Measurements from ENCODE around the gene TAF3.
"Not testable (repeated sequence)": the region's sequence is repeated elsewhere in the genome, so short reads cannot be mapped to it uniquely, and the experiment has no call there.

The TAF3 gene, protein sequence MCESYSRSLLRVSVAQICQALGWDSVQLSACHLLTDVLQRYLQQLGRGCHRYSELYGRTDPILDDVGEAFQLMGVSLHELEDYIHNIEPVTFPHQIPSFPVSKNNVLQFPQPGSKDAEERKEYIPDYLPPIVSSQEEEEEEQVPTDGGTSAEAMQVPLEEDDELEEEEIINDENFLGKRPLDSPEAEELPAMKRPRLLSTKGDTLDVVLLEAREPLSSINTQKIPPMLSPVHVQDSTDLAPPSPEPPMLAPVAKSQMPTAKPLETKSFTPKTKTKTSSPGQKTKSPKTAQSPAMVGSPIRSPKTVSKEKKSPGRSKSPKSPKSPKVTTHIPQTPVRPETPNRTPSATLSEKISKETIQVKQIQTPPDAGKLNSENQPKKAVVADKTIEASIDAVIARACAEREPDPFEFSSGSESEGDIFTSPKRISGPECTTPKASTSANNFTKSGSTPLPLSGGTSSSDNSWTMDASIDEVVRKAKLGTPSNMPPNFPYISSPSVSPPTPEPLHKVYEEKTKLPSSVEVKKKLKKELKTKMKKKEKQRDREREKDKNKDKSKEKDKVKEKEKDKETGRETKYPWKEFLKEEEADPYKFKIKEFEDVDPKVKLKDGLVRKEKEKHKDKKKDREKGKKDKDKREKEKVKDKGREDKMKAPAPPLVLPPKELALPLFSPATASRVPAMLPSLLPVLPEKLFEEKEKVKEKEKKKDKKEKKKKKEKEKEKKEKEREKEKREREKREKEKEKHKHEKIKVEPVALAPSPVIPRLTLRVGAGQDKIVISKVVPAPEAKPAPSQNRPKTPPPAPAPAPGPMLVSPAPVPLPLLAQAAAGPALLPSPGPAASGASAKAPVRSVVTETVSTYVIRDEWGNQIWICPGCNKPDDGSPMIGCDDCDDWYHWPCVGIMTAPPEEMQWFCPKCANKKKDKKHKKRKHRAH

DNA sequence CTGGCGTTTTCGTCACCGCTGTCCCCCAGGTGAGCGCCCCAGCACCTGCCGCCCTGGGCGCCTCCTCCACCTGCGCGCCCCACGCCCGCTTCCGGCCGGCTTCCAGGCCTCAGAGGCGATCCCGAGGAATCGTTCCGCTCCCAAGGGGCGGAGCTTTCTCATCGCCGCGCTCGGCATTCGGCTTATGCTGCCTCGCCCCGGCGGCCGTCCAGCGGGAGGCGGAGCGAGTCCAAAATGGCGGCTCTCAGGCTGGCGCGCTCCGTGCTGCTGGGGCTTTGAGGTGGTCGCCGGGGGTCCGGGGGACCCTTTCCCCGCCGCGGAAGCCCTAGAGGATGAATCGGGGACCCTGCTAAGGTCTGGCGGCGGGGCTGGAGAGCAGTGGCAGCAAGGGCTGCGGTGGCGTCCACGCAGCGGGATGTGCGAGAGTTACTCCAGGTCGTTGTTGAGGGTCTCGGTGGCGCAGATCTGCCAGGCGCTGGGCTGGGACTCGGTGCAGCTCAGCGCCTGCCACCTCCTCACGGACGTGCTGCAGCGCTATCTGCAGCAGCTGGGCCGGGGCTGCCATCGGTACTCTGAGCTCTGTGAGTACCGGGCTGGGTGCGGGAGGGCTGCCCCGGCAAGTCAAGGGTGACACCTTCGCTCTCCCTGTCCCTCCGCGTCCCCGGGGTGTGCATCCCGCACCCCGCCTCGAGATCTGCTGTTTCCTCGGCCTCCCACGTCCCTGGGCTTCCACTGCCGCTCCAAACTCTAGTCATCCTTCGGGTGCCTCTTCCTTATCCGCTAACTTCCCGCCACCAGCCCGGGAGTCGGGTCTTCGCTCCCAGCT is at the start of gene TAF3:
Gene TAF3 (plus strand): TSS at position 211 of the 826 bp plus-strand sequence. CDS start 205 bp downstream, at position 416.
- DNase-seq, result peak; percentile 93

DNA sequence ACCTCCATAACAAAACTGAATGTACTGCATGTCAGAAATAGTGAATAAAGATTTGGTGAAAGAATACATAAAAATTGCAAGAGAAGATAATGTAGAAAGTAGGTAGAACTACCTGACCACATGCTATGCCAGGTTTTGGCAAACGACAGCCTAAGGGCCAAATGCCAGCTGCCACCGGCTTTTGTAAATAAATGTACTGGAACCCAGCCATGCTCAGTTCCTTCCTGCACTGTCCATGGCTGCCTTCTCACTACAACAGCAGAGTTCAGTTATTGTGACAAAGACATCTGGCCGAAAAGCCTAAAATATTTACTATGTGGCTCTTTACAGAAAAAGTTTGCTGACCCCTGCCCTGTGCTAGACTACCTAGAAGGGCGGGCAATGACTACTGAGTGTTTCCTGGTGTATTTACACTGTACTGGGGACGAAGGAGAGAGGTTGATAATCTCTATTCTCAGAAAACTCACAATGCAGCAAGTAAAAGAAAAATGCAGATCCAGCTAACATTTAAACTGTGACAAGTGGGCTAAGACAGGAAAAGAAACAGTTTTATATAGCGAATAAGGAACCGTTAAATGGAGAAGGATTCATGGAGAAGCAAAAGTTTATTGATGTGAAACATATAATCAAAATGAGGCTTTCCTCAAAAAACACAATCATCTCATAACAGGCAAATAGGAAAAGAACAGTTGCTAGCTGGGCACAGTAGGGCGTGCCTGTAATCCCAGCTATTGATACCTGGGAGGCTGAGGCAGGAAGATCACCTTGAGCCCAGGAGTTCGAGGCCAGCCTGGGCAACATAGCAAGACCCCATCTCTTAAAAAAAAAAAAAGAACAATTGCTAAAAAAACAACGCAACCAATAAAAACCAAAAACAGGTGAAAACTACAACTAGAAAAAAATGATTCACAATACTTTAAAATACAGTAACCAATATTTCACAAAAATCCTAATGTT is 44.2 kb upstream of the TAF3 start:
- DNase-seq, result peak; percentile 1

DNA sequence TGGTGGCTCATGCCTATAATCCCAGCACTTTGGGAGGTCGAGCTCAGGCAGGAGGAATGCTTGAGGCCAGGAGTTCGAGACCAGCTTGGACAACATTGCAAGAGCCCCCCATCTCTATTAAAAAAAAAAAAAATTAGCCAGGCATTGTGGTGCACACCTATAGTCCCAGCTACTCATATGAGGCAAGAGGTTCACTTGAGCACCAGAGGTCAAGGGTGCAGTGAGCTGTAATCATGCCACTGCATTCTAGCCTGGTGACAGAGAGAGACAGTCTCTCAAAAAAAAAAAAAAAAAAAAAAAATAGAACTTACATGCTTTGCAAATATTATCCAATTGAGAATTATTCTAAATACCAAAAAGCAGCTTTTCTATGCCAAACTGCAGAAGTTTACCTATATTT is 41.5 kb upstream of the TAF3 start:
- no peak for DNase-seq

DNA sequence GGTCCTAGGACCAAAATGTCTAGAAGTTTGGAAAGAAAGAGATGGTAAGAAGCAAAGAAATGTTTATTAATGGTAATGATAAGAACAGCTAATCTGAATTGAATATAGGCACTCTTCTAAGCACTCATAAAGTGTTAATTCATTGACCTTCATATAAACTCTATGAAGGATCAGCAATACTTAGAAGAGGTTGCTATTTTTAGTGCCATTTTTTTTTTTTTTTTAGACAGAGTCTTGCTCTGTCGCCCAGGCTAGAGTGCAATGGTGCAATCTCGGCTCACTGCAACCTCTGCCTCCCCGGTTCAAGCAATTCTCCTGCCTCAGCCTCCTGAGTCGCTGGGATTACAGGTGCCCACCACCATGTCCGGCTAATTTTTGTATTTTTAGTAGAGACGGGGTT is 36.1 kb upstream of the TAF3 start:
- DNase-seq, result not testable (repeated sequence)

DNA sequence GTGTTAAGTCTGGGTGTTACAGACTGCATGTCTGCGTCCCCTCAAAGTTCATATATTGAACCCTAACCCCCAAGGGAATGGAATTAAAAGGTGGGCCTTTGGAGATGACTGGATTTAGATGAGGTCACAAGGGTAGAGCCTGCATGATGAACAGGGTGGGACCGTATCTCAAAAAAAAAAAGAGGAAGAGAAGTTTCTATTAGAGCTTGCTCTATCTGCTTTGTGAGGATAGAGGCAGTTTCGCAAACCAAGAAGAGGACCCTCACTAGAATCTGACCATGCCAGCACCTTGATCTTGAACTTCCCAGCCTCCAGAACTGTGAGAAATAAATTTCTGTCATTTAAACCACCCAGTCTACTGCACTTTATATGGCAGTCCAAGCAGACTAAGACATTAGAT is 31.9 kb upstream of the TAF3 start:
- DNase-seq, result no peak

DNA sequence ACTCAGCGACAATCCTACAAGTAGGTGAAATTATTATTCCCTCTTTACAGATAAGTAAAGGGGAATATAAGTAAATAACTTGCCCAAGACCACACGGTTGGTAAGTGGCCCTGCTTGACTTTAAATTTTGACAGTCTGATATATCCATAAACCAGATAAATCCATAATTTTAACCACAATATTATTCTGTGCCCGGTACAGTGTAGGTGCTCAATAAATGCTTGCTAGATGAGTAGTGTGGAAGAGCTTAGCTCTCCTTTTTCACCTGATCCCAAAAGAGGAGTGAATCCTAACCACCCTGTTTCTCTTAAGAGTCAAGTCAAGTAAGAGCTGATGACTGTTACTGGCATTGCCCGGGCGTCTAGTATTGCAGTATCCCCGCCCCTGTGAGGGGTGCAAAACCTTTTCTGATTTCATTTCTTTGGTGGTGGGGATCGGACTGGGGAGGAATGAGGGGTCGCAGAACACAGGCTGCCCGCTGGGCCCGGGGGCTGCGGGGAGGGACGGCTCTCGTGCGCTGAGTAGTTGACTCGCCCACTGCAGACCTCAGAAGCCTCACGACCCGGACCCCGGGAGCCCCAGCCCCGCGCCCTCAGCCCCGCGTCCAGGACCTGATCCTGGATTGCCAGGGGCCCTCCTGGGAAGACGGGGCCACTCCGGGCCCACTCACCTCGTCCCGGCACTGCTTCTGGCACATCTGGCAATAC is 31.0 kb upstream of the TAF3 start:
- no peak for DNase-seq

DNA sequence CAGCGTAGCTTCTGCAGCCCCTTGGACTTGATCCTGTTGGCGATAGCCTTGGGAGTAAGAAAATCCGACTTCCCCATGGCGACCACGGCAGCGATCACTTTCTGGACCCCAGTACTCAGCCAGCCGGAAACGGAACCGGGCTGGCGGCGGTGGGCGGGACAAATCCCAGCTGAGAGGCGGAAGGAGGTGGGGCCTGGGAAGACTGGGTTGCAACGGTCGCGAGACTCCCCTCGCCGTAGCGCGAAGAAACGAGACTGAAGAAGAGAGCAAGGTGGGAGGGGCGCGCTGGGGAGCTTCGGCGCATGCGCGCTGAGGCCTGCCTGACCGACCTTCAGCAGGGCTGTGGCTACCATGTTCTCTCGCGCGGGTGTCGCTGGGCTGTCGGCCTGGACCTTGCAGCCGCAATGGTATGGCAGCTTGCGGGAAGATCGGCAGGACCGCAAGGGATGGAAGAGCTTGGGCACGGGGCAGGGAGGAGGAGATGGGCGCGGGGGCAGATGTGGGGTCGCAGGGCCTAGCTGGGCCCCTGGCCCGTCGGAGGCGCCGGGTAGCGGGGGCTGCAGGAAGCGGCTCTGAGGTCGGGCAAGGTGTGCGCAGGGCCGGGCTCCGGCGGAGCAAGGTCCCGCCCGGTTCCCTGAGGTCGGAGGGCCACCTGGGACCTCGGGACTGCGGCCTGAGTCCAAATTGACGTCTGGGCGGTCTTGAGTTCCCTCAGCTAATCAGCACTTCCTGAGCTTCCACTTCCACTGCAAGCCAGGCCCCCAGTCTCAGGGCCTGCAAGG is 30.3 kb upstream of the TAF3 start, which contains the start of the genes ATP5F1C and KIN:
Gene ATP5F1C (plus strand): TSS at position 321 of the 782 bp plus-strand sequence. CDS start 31 bp downstream, at position 352.
Gene KIN (minus strand): TSS at position 137 of the 782 bp plus-strand sequence. CDS start 60 bp downstream, at position 77.
- DNase-seq, result peak; percentile 93

DNA sequence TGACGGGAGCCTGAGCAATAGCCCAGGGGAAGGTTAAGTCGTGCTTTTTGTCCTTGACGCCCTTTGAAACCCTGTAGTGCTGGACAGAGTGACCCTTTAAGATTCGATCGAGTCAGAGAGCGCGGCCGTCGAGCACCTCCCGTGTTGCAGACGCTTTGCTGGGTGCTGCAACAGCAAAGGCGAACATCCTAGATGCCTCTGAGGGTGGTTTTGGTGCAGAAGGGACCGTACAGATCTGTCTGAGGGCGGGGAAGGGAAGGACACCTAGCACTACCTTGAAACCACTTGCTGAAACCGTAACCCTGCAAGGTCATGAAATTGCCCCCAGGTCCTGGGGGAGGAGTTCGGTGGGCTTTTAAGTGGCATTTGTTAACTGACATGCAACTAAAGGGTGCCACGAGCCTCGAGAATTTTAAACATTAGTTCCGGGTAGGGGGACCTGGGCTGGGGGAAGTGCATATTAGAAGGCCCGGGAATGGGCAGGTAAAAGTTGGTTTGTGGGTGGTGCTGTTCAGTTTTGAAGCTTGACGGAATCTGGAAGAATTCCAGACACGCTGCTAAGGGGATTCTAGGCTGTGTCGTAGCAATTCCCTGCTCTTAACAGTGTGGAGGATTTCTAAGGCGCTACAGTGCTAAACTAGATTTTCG is 29.5 kb upstream of the TAF3 start:
- DNase-seq, result peak; percentile 34

DNA sequence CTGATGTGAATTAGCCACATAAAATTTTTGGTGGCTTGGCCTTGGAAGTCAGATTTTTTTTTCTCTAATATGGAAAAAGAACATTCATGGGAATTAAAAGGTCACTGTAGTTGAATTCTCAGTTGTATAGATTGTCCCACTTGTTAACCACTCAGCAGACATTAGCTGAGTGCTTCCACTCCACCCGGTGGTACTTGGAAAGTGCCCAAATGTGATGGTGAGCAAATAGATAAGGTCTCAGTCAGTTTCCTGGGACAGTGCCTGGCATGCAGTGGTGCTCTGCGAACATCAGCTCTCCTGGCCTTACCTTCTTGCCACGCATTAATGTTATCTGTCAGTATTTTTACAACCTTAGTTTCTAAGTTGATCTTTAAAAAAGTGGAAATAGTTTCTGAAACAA is 28.9 kb upstream of the TAF3 start:
- no peak for DNase-seq

DNA sequence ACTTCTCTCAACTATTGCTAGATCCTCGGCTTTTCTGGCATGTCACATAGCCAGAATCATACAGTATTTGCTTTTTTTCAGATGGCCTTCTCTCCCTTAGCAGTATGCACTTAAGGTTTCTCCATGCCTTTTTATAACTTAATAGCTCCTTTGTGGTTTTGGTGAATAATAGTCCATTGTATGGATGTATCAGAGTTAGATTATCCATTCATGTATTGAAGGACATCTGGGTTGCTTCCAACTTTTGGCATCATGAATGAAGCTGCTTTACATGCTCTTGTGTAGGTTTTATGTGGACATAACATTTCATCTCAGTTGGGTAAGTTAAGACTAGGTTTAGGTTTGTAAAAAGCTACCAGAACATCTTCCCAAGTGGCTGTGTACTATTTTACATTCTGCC is 25.8 kb upstream of the TAF3 start:
- no peak for DNase-seq

DNA sequence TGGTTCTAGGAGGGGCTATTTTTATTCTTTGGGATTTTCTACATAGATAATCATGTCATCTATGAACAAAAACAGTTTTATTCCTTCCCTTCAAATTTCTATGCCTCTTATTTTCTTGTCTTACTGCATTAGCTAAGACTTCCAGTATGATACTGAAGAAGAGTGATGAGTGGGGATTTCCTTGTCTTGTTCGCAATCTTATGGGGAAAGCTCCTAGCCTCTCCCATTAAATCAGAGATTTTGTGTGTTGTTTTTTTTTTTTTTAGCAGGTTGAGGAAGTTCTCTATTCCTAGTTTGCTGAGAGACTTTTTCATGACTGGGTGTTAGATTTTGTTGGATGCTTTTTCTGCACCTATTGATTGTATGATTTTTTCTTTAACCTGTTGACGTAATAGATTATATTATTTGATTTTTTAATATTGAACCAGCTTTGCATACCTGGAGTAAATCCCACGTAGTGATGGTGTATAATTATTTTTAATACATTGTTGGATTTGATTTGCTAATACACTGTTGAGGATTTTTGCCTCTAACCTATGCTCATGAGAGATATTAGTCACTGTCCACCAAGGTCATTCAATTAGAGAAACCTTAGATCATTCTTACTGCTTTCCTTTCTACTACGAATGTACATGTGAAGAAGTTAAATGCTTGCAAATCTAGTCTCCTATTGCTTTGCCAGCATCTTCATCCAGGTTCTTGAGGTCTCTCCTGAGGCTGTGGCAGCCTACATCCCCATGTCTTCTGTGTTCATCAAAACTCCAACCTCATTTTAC is 23.9 kb upstream of the TAF3 start:
- DNase-seq, result no peak

DNA sequence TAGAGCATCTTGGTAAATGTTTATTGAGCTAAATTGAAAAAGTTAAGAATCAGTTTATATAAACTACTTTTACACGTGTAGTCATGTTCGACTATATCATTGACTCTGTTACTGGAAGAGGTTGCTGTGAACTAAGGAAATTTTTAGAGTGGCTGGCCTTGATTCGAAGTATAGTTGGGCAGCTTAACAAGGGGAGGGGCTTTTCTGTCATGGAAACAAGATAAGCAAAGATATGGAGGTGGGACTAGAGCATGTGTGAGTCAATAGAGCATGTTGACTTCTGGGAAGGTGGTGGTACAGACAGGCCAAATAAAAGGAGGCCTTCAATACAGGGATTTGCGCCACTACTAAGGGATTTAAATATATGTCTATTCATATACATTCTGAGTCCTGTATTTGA is 22.7 kb upstream of the TAF3 start:
- DNase-seq, result no peak

DNA sequence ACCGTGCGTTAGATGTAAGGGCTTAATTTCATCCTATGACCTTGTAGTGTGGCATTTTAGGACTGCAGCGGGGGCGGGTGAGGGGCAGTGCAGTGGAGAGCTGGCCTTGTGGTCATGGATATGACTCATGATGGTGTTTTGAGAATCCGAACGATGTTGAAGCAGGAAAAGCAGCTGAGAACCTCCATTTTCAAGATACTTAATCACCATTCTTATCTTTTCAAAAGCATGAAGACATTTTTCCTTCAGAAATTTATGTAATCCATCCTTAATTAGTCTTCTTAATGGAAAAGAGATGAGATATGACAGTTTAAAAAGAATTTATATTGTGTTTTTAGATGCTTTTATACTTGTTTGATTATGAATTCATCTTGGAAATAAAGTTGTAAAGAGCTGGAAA is 20.7 kb upstream of the TAF3 start:
- no peak for DNase-seq

DNA sequence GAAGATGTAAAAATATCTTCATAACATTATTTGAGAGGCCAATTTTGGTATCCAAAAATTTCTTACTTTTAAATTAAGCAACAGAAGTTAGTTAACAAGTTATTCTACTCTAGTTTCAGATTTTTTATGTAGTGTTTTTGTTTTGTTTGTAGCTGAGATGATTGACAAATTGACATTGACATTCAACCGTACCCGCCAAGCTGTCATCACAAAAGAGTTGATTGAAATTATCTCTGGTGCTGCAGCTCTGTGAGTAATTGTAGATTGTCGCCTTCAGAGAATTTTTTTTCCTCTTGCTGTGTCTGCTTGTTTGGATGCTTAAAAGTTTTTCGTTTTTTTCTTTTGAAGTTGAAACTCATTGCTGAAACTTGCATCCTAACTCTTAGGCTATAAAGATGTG is 15.7 kb upstream of the TAF3 start:
- DNase-seq, result no peak

DNA sequence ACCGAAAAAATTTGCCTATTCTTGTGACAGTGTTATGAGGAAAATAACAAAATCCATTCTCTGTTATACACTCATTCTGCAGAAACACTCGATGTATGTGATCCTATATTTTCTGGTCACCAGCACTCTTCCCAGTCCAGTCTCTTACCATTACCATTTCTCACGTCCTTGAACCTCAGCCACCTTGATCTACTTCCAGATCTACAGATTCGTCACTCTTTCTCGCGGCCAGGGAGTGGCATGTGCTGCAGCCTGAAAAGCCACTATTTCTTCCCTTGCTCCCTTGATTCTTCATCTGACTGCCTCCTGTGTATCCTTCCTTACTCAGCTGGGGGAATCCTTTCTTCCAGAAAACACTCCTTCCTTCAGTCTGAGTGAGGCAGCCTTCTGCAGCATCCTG is 14.1 kb upstream of the TAF3 start:
- no peak for DNase-seq

DNA sequence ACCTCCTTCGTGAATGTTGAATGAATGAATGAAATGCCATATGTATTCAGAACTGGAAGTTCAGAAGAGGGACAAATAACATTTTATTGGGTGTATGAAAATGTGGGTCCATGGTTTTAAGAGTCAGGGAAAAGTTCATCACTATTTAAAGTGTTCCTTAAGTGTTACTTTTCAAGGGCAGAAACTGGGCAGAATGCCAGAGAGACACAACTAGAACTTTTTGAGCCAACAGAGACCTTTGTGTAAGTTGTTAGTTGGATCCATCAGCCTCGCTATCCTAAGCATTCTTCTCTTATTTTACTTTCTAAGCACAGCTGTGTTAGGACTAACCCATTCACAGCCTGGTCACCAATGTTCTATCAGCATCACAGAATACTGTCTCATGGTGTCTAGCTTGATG is 13.6 kb upstream of the TAF3 start:
- DNase-seq, result no peak

DNA sequence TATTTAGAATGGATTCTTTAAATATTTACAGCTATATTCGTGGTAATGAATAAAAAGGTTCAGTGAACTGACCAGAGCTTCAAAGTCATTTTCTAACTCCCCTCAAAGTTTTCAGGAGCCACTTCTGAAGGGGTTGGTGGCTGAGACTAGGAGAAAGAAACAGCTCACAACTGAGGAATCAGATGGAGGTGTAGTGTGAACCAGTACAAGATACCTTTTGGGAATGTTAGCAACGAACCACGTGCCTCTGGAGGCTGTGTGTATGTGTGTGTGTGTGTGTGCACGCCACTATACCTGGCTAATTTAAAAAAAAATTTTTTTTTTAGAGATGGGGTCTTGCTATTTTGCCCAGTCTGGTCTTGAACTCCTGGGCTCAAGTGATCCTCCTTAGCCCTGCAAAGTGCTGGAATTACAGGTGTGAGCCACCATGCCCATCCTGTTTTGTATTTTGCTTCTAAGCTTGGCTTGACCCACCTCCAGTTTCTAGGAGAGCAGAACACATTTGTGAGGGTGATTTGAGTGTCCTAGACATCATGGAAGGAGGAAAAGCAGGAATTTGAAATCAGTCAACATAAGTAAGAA is 9.5 kb upstream of the TAF3 start:
- no peak for DNase-seq

DNA sequence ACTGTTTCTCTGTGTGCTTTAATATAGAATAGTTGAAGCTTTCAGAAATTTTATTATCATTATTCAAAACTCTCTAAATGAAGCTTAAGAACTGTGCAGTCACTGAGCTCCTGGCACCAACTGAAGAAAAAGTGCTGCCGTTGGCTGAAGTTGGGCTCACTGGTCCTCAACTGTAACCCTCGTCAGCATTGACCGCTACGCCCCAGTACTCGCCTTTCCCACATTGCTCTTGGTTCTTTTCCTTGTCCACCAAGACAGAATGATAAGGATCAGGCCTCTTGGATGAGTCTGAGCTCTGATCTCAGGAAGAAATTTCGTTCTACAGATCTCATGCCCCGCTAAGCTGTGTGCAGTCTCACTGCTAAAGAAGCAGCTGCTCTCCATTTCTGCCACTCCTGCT is 7.9 kb upstream of the TAF3 start:
- DNase-seq, result no peak

Data from NCI-H345 (cell line).